HG02678 (cell line): ENCODE measurements around the gene WDR90.

Experiments used
- ATAC-seq: cut with Tn5 transposase; IDR thresholded peaks from one replicate; pipeline ENCODE4 v1.9.1; 2021; ENCODE audit warnings: mild to moderate bottlenecking, moderate library complexity; ENCODE audit not compliant: unreplicated experiment

WDR90 gene

GRCh38 chr16:674214-674881 lies 25.2 kb downstream of the WDR90 start:
- ATAC-seq = no peak

GRCh38 chr16:674968-675883 lies 26.1 kb downstream of the WDR90 start, which contains the start of gene RHBDL1:
RHBDL1 (plus strand) TSS chr16:675671; CDS start chr16:675791, 120 bp downstream.
- ATAC-seq = no peak

GRCh38 chr16:675884-676564 lies 26.9 kb downstream of the WDR90 start:
- ATAC-seq = no peak

GRCh38 chr16:676565-676902 lies 27.4 kb downstream of the WDR90 start:
- no peak for ATAC-seq

- no peak for ATAC-seq
Measured at GRCh38 chr16:676913-677312, 27.7 kb downstream of the WDR90 start.

- ATAC-seq = no peak
Measured at GRCh38 chr16:677316-678190, 28.4 kb downstream of the WDR90 start.

GRCh38 chr16:678209-678857 lies 29.2 kb downstream of the WDR90 start:
- ATAC-seq = no peak

GRCh38 chr16:678858-679813 lies 30.0 kb downstream of the WDR90 start:
- ATAC-seq = no peak

GRCh38 chr16:679814-680624 lies 30.9 kb downstream of the WDR90 start, which contains the start of gene STUB1:
STUB1 (plus strand) TSS chr16:680410; CDS start chr16:680526, 116 bp downstream.
- ATAC-seq = peak; percentile 43

GRCh38 chr16:680625-680945 lies 31.4 kb downstream of the WDR90 start:
- ATAC-seq = peak; percentile 2

GRCh38 chr16:680967-681745 lies 32.0 kb downstream of the WDR90 start:
- no peak for ATAC-seq

GRCh38 chr16:681746-682427 lies 32.7 kb downstream of the WDR90 start:
- no peak for ATAC-seq

GRCh38 chr16:682493-683395 lies 33.6 kb downstream of the WDR90 start:
- no peak for ATAC-seq

GRCh38 chr16:683396-684070 lies 34.4 kb downstream of the WDR90 start:
- no peak for ATAC-seq

- ATAC-seq = peak; percentile 64
Measured at GRCh38 chr16:684071-684794, 35.1 kb downstream of the WDR90 start, which contains the start of gene JMJD8. JMJD8 (minus strand) TSS chr16:684334; CDS start chr16:684319, 15 bp downstream.
